ENCODE results near the gene ZNF683. TPM values are rescaled to one million over a fixed set of nuclear protein-coding genes. Genes with fewer than 3 reads are reported as not detected.

ZNF683 gene
- total and polyA plus RNA-seq, 9 of the 15 experiments (the other 6 are each of a cell fraction or from before 2014, with no cell fraction given): not detected

DNA sequence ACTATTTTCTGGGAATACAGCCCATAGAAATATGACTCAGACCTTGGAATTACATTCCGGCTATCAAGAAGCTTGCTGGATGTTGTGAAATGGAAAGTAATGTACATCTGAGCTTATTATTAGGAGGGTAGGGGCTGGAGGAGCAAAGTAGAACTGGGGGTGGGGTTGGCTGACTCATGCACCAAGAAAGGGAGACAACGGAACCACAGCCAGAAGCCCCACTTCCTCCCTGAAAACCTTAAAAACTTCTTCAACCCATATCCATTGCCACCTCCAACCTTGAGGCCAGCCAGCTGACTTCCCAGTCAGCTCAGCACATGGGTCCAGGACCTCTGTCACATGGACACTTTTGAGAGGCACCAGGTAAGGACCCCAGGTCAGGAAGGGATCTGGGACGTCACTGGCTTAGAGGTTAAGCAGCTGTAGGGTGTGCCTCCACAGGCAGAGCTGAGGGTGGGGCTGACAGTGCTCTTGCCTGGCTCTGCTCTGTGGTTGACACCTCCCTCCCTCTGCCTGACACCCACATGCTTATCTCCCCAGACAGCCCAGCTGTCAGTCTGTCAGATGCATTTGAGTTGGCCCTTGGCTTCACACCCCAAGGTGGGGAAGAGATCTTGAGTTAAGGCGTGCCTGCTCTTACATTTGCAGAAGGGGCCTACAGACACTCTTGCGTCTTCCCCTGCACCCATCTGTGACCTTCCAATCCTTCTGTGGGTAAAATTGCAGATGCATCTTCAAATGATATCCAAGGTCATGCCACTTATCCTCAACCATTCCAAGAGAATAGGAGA is 5.7 kb upstream of the ZNF683 start (continued):
- no peak for TF ChIP-seq RBM34 (IDR thresholded peaks at IDR 0.05; ENCODE audit: borderline replicate concordance, insufficient read depth, low read length)
- peak; percentile 82 for TF ChIP-seq CXXC5 (CRISPR knock-in tag; IDR thresholded peaks at IDR 0.05)
- no peak for TF ChIP-seq ZFX (CRISPR knock-in tag; IDR thresholded peaks at IDR 0.05)
- TF ChIP-seq ZKSCAN3 (CRISPR knock-in tag; IDR thresholded peaks at IDR 0.05): no peak
- TF ChIP-seq MCM5 (IDR thresholded peaks at IDR 0.05; ENCODE audit: low read depth): no peak
- peak; percentile 87 for TF ChIP-seq SMARCB1 (IDR thresholded peaks at IDR 0.05; ENCODE audit: insufficient read length, low read depth)
- peak; percentile 85; the same call in 1 of the 2 replicates for TF ChIP-seq ZBTB17 (CRISPR knock-in tag; IDR thresholded peaks at IDR 0.05)
- TF ChIP-seq HOXB6 (CRISPR knock-in tag; IDR thresholded peaks at IDR 0.05; ENCODE audit: borderline replicate concordance): no peak
- peak; percentile 7 to 61; a peak in 2 of 4 replicates for TF ChIP-seq TBL1XR1 (IDR thresholded peaks at IDR 0.05; ENCODE audit: low read length in 2 of 2)
- TF ChIP-seq, protein P1, sequence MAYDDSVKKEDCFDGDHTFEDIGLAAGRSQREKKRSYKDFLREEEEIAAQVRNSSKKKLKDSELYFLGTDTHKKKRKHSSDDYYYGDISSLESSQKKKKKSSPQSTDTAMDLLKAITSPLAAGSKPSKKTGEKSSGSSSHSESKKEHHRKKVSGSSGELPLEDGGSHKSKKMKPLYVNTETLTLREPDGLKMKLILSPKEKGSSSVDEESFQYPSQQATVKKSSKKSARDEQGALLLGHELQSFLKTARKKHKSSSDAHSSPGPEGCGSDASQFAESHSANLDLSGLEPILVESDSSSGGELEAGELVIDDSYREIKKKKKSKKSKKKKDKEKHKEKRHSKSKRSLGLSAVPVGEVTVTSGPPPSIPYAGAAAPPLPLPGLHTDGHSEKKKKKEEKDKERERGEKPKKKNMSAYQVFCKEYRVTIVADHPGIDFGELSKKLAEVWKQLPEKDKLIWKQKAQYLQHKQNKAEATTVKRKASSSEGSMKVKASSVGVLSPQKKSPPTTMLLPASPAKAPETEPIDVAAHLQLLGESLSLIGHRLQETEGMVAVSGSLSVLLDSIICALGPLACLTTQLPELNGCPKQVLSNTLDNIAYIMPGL (CRISPR knock-in tag; IDR thresholded peaks at IDR 0.05): 0 out of 2 replicates have a peak, but pooled peaks have one; percentile 1
- TF ChIP-seq ZC3H11A (IDR thresholded peaks at IDR 0.05; ENCODE audit: low read depth, low read length): no peak
- TF ChIP-seq PTTG1 (tag; IDR thresholded peaks at IDR 0.05; ENCODE audit: low read depth): no peak
- TF ChIP-seq MXI1 (IDR thresholded peaks at IDR 0.05; ENCODE audit: low read depth, low read length): peak; percentile 92
- TF ChIP-seq, protein P2, sequence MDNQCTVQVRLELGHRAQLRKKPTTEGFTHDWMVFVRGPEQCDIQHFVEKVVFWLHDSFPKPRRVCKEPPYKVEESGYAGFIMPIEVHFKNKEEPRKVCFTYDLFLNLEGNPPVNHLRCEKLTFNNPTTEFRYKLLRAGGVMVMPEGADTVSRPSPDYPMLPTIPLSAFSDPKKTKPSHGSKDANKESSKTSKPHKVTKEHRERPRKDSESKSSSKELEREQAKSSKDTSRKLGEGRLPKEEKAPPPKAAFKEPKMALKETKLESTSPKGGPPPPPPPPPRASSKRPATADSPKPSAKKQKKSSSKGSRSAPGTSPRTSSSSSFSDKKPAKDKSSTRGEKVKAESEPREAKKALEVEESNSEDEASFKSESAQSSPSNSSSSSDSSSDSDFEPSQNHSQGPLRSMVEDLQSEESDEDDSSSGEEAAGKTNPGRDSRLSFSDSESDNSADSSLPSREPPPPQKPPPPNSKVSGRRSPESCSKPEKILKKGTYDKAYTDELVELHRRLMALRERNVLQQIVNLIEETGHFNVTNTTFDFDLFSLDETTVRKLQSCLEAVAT (IDR thresholded peaks at IDR 0.05): peak; percentile 28 to 84; a peak in 3 of 4 replicates
- no peak for TF ChIP-seq ZNF780A (CRISPR knock-in tag; IDR thresholded peaks at IDR 0.05)
- no peak for TF ChIP-seq KLF10 (CRISPR knock-in tag; IDR thresholded peaks at IDR 0.05)
- TF ChIP-seq TRIM24 (IDR thresholded peaks at IDR 0.05): peak; percentile 85 to 92
- no peak for TF ChIP-seq SRSF9 (IDR thresholded peaks at IDR 0.05; ENCODE audit: borderline replicate concordance, low read depth, low read length)
- TF ChIP-seq, protein P3, sequence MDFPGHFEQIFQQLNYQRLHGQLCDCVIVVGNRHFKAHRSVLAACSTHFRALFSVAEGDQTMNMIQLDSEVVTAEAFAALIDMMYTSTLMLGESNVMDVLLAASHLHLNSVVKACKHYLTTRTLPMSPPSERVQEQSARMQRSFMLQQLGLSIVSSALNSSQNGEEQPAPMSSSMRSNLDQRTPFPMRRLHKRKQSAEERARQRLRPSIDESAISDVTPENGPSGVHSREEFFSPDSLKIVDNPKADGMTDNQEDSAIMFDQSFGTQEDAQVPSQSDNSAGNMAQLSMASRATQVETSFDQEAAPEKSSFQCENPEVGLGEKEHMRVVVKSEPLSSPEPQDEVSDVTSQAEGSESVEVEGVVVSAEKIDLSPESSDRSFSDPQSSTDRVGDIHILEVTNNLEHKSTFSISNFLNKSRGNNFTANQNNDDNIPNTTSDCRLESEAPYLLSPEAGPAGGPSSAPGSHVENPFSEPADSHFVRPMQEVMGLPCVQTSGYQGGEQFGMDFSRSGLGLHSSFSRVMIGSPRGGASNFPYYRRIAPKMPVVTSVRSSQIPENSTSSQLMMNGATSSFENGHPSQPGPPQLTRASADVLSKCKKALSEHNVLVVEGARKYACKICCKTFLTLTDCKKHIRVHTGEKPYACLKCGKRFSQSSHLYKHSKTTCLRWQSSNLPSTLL (IDR thresholded peaks at IDR 0.05): no peak
- TF ChIP-seq BDP1 (IDR thresholded peaks at IDR 0.05; ENCODE audit: insufficient read depth, insufficient read length): no peak
- TF ChIP-seq SAFB2 (IDR thresholded peaks at IDR 0.05; ENCODE audit: borderline replicate concordance, low read depth, low read length, severe bottlenecking): no peak
- TF ChIP-seq ZSCAN29 (IDR thresholded peaks at IDR 0.05): 0 out of 2 replicates have a peak, but pooled peaks have one; percentile 19
- no peak for TF ChIP-seq ZNF551 (CRISPR knock-in tag; IDR thresholded peaks at IDR 0.05)
- no peak for TF ChIP-seq NFIX (CRISPR knock-in tag; IDR thresholded peaks at IDR 0.05; ENCODE audit: low read depth)
